ENCODE data around the gene DYNC1I1.
A peak's percentile ranks its signal among the peaks of the same experiment; 100 is the strongest.

The DYNC1I1 gene

GRCh38 chr7:95974108-95974507 lies 201.8 kb downstream of the DYNC1I1 start:
- DNase-seq = no peak

DNA sequence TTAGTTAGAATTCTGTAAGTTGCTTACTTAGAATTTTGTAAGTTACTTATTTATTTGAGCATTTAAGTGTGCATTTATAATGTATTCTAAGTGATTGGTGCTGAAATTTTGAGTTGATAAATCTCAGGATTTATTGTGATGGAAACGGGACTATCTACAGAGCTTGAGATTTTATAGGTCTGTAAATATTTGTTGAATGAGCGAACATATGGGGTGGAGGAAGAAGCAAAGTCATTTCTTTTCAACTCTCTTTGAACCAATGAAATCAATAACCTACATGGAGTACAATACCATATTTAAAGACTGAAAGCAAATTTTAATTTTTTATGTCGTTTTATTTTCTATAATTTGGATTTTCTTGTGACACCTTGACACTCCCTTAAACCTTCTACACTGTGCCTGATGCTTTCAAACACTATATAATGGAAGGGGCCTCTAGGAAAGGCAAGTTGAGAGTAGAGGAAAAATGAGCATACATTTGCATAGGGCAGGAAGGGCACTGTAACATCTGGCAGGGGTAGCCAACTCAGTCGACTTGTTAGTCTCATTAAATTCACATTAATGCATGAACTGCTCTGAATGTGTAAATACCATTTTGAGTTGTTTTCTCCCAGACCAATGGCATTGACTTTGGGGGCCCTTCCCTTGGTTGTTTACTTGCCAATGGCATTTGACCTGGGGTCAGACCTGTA lies 204.2 kb downstream of the DYNC1I1 start:
- DNase-seq = no peak

GRCh38 chr7:95977994-95978393 lies 205.6 kb downstream of the DYNC1I1 start:
- no peak for DNase-seq

GRCh38 chr7:95980167-95980566 lies 207.8 kb downstream of the DYNC1I1 start:
- DNase-seq = no peak

DNA sequence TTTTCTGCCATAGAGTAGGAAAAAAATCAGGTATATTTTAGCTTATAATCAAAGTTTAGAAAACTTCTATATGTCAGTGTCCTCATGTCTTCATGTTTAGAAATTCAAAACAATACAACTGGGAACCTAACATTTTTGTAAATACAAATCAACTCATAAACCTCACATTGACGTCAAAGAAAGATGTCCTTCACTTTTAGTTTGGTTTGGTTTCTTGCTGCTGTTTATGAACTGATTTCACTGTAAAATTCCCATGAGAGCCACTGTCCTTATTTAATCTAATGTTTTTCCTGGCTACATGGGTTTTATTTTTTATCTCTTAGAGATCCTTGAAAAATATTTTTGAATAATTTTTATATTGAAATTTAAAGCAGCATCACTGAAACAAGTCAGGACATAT lies 208.4 kb downstream of the DYNC1I1 start:
- DNase-seq = no peak

- no peak for DNase-seq
Observed at GRCh38 chr7:95986178-95986764, 213.9 kb downstream of the DYNC1I1 start.

GRCh38 chr7:95989301-95989700 lies 216.9 kb downstream of the DYNC1I1 start:
- DNase-seq = no peak

- DNase-seq = no peak
Observed at GRCh38 chr7:95993380-95993779, 221.0 kb downstream of the DYNC1I1 start.

GRCh38 chr7:95996174-95996573 lies 223.8 kb downstream of the DYNC1I1 start:
- no peak for DNase-seq

GRCh38 chr7:95996886-95997285 lies 224.5 kb downstream of the DYNC1I1 start:
- no peak for DNase-seq

- DNase-seq = no peak
Observed at GRCh38 chr7:95997632-95998031, 225.3 kb downstream of the DYNC1I1 start.

GRCh38 chr7:95999481-95999880 lies 227.1 kb downstream of the DYNC1I1 start:
- no peak for DNase-seq

DNA sequence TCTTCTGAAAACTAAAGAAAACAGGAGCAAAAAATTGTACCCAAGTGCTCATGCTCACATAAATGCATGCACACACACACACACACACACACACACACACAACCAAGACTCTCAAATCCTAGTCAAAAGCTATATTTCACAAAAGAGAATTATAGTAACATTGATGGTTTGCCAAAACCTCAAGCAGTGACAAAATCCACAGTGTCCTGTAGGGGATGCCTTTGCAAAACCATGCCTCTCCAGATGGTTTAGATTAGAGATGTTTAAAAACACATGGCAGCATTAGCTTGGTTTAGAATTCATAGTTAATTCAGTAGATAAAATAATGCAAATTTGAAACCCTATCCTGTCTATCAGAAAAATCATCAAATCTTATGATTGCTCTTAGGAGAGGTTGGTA lies 232.2 kb downstream of the DYNC1I1 start:
- DNase-seq = no peak

DNA sequence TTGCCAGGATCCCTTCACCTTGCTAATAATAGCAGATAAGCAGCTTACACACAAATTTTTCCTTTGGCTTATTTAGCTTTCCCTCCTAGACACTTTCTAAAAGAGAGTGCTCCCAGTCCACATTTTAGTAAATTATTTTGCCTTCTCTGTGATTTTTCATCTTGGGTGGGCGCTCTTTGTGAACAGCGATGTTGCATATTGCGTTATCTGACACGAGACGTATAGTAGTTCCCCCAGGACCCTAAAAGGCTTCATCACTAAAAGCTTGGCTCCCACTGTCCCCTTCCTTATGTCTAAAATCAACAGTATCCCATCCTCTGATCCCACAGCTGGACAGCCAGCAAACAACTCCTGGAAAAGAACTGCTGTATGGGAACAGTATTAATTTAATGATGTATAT lies 232.9 kb downstream of the DYNC1I1 start:
- no peak for DNase-seq

GRCh38 chr7:96009148-96009547 lies 236.8 kb downstream of the DYNC1I1 start:
- DNase-seq = no peak

- no peak for DNase-seq
Observed at GRCh38 chr7:96013836-96014235, 241.5 kb downstream of the DYNC1I1 start.

DNA sequence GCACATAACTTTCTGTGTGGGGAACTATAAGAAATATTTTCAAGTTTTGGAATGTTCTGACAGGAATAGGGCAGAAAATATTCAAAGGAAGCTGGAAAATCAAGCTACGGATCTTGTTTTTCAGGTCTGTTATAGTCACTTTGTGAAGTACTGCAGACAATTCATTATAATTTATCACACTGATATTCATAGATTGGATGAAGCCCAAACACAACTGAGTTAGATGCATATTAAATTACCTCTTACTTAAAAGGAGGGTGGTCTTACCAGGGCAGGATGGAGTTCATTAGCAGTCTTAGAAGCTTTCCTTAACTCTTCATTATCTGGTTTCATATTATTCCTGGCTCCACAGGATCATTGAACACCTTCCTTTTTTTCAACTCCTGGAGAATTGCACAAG lies 242.3 kb downstream of the DYNC1I1 start:
- DNase-seq = no peak

DNA sequence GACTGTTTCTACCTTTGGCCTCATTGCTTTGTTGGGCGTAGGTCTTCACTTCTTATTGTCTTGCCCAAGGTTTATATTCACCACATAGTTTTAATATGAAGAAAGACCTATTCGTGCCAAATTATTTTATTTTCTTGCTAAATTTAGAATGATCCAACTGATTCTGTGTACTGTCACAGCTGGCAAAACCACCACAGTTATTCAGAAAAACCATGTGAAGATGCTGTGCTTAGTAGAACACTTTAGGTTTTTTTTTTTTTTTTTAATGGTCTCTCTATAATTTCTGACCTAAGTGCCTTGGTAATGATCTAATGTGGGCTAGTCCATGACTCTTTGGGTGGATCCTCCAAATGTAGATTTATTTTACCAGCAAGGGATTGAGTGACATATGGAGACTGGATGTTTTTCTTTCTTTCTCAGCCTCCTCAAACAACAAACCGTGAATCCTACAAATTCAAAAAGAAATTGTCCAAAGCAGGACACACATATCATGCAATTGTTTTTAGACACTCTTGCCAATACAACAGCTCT lies 243.8 kb downstream of the DYNC1I1 start:
- no peak for DNase-seq

- no peak for DNase-seq
Observed at GRCh38 chr7:96016735-96017134, 244.4 kb downstream of the DYNC1I1 start.

DNA sequence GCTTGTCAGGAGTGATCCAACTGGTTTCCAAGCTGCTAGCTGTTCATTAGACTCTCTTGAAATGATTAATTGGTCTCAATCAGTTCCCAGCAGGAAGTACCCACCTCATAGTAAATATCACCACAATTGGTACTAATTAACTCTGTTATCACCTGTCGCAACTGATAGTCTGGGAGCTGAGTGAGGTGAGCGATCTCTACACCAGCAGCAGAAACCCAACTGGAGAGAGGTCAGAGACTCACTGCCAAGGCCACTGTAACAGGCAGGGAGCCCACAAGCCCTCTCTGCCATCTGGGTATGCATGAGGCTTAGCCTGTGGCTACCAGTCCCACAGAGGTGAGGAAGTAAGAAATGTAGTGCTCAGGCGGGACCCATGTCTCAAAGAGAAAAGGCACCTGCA lies 245.5 kb downstream of the DYNC1I1 start:
- DNase-seq = peak; percentile 96

DNA sequence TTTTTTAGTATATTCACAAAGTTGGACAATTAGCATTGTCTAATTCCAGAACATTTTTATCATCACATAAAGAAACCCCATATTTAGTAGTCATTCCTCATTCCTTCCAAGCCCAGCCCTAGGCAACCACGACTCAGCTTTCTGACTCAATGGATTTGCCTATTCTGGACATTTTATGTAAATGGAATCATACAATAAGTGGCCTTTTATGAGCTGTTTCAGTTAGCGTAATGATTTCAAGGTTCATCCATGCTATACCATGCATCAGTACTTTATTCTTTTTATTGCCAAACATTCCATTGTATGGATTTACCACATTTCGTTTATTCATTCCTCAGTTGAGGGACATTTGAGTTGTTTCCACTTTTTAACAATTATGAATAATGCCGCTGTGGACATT lies 249.2 kb downstream of the DYNC1I1 start:
- no peak for DNase-seq

DNA sequence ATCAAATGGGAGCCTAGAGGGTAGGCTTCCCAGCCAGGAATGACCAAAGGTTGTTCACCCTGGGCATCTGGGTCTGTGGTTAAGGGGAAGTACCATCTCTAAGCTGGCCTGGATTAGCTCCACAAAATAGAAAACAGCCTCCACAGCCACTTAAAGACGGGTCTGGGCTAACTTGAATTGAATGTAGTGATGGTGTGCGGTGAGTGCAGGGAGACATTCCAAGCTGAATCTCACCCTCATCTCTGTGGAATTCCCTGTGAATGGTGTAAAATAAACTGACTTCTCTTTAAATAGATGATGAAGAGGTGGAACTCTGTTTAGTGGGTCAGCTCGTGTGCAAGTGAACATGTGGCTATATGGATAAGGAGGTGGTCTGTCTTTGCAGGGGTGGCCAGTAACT lies 251.0 kb downstream of the DYNC1I1 start:
- no peak for DNase-seq

DNA sequence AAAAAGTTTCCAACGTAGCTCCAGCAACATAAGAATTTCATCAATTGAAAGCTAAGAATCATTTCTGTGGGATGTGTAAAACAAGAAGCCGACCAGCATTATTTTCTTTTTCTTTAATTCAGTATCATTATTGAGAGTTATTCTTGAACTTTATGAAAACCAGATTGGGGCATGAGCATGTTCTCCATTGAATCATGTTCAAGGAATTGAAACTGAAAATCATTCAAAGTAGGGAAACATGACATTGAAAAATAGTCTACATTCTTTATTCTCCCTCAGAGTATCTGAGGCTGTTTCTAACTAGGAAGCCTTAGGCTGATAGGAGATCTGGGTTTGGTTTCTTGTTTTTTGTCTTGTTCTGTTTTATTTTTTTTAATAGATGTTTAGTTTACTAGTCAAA lies 253.7 kb downstream of the DYNC1I1 start:
- DNase-seq = no peak

GRCh38 chr7:96026611-96027010 lies 254.3 kb downstream of the DYNC1I1 start:
- no peak for DNase-seq

DNA sequence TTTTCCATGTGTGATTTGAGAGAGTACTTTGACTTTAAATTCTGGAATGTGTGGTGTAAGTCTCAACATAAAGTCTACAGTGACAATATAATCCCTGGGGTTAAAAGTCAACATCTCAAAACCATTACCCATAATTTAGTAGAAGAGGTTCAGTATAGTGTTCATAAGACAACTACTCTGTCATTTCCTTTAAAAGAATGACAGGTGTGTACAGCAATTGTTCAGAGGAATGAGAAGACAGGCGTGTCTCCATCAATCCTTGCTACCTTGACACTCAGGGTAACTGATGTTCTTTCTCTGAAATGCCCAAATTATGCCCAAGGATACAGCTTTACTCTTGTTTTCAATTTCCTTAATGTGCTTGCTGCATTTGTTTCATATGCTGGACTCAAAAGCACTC lies 256.4 kb downstream of the DYNC1I1 start:
- DNase-seq = no peak
